GM10266 (cell line): ENCODE results near the gene ALKAL2.
"Not testable (repeated sequence)": the region's sequence is repeated elsewhere in the genome, so short reads cannot be mapped to it uniquely, and the experiment has no call there.

Experiments
- DNase-seq: peaks from one replicate; pipeline ENCODE4 v3.0.0; 2012; ENCODE audit errors: extremely low spot score
- CTCF ChIP-seq: IDR thresholded peaks from 2 replicates; pipeline ENCODE4 v1.5.1; 2012; ENCODE audit warnings: mild to moderate bottlenecking, low read depth; ENCODE audit not compliant: control insufficient read depth, insufficient read depth; ENCODE audit errors: missing control alignments

The ALKAL2 gene

DNA sequence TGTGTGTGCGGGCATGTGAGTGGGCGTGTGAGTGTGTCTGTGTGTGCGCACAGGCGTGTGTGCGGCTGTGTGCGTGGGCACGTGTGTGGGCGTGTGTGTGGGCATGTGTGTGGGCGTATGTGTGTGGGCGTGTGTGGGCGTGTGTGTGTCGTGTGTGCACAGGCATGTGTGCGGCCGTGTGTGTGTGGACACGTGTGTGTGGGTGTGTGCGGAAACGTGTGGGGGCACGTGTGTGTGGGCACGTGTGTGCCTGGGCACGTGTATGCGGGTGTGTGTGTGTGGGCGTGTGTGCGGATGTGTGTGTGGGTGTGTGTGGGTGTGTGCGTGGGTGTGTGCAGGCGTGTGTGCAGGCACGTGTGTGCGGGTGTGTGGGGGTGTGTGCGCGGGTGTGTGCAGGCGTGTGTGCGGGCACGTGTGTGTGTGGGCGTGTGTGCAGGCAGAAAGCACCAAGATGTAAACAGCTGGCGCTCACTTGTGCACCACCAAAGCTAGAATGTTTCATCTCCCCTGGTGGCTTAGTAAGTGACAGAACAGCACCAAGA, 31.2 kb upstream of the ALKAL2 start:
- no peak for TF ChIP-seq CTCF
- DNase-seq, result no peak

DNA sequence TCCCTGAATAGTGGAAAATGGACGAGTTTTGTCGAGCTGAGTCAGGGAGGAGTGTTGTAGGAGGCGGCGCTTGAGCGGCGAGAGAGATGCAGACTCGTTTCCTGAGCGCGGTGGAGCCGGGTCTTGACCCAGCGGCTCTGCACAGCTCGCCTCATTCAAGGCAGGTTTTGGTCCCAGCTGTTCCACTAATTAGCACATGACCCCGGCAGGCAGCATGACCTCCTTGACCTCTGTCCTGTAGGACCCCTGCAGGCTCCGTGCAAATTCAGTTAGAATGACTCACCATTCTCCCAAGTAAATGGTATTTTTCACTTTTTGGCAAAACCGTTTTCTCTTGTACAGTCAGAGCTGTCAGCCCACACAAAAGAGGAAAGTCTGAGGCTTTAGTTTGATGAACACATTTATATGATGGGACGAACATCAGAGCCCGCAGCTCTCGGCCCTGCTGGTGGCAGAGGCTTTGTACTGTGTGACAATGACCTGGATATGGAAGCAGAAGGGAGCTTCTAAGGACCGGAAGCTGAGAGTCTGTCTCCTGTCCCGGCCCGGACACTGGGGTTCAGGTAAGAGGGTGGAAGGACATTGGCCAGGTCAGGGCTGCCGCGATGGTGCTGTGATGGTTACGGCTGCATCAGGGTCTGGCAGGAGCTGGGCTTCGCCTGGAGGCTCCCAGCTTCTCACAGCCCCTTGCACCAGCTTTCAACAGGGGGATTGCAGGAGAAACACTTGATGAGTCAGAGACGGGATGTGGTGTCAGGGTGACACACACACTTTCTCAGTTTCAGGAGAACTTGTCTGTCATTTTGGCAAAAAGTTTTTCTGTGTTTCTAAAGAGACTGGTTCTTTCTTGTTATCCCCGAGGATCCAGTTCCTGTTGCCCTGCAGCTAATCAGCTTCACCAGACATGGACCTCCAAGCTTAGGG, 29.9 kb upstream of the ALKAL2 start:
- DNase-seq, result no peak
- no peak for TF ChIP-seq CTCF

- DNase-seq, result no peak
- TF ChIP-seq CTCF, result no peak
Measured at GRCh38 chr2:316381-316780, 28.5 kb upstream of the ALKAL2 start.

DNA sequence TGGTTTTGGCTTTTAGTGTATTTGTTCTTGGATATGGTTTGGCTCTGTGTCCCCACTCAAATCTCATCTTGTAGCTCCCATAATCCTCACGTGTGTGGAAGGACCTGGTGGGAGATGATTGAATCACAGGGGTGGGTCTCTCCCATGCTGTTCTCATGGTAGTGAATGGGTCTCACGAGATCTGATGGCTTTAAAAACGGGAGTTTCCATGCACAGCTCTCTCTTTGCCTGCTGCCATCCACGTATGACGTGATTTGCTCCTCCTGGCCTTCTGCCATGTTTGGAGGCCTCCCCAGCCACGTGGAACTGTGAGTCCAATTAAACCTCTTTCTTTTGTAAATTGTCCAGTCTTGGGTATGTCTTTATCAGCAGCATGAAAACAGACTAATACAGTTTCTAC, 28.0 kb upstream of the ALKAL2 start:
- DNase-seq, result not testable (repeated sequence)

DNA sequence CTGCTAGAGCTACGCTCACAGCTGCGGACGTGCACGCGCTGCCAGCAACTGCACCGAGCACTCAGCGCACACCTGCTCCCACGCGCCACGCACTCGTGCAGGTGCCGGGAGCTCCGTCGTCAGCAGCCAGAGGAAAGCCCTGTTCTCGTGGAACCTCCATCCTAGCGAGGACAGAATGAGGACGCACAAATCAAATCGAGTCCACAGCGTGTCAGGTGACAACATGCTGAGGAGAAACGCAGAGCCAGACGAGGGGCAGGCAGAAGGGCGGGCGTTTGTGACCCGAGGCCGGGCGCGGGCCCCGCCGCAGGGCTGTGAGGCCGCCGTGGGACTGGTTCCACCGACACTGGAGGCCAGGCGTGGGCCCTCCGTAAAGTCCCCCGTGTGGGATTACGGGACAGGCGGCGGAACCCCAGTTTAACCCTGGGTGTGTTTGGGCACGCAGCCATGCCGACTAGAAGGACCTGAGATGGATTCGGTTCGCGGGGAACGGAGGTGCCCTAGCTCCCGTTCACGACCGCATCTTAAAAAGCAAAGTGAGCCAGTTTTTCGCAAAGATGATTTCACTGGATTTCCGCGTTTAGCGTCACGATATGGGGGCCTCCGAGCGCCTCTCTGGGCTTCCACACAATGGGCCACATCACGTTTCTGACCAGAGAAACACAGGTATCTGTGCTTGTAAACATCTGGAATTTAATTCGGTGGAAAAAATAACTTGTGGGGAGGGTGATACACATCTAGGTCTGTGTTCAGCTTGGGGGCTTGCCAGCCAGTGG, 26.9 kb upstream of the ALKAL2 start:
- no peak for DNase-seq
- no peak for TF ChIP-seq CTCF

GRCh38 chr2:313991-314390, 26.1 kb upstream of the ALKAL2 start:
- no peak for TF ChIP-seq CTCF
- DNase-seq, result no peak

DNA sequence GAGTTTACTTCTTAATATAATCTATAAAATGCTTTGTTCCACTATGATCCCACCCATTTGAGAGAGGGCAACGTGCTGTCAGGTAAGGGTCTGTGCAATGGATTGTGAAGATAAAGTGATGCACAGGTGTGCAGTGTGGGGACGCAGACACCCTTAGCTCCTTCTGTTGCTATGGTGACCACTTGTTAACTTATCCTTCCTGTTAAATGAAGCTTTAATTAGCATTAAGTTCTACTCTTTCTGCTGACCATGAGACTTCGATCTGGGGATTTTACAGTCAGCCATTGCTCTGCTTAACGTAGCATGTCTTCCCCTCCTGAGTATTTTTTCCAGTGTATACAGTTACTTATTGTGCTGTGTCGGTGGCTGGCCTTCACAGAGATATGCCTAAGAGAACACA, 23.1 kb upstream of the ALKAL2 start:
- no peak for TF ChIP-seq CTCF
- DNase-seq, result no peak
